Brain pericyte (primary cell): ENCODE measurements around the gene DCD.

Experiments used
- DNase-seq: peaks from one replicate; pipeline ENCODE4 v3.0.0-alpha.2; 2012; ENCODE audit warnings: low read depth, low spot score

The DCD gene

GRCh38 chr12:54608769-54609168 is 39.4 kb downstream of the DCD start:
- DNase-seq: no peak

DNA sequence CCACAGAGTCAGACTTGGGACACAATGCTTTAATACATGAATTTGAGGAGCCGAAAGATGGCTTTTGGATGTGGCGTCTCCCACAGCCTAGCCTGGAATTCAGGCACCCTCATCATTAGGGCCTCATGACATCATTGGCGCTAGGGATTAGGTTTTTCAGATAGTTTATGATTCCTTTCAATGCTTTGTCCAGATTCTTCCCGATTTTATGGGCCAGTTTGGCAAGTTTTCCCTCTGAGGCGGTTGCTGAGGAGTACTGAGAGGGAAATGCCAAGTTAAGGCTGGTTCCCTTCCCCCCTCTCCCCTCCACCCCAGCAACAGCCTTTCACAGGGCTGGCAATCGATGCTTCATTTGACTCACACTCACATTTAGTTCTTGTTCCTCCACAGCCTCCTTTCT is 40.0 kb downstream of the DCD start:
- DNase-seq: no peak

GRCh38 chr12:54606556-54606955 is 41.6 kb downstream of the DCD start:
- DNase-seq: no peak

DNA sequence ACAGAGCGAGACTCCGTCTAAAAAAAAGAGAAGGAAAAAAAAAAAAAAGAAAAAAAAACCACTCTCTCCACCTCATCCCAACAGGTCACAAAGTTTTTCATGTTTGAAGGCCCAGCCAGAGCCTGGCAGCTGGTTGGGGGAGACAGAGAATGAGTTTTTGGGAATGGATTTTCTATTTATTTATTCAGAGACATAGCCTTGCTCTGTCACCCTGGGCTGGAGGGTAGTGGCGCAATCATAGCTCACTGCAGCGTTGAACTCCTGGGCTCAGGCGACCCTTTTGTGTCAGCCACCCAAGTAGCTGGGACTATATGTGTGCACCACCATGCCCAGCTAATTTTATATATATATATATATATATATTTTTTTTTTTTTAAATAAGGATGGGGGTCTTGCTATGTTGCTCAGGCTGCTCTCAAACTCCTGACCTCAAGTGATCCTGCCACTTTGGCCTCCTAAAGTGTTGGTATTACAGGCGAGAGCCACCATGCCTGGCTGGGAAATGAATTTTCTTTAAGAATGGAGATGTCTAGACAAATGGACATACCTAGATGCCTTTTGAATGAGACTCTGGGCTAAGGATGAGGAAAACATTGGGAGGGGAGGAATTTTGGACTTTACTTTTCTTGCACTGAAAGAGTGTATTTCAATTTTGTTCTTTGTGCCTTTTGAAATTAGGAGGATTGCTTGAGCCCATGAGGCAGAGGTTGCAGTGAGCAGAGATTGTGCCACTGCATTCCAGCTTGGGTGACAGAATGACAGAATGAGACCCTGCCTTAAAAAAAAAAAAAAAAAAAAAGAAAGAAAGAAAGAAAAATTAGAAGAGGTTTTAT is 42.8 kb downstream of the DCD start:
- DNase-seq: no peak

DNA sequence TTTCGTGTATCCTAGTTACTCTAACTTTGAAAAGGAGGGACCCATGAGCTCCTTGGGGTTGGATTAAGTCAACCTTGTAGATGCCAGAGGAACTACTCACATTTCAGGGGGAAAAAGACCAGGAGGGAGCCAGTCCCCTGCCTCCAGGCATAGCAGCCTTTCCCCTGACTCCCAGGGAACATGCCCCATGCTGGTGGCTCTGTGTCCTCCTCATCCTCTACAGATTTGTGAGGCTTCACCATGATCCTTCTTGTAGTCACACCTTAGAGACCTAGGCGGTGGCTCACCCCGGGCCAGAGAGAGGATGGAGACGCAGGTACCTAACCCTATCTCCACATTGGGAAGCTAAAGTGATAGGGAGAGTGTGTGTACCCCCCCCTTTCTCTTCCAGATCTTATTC is 43.7 kb downstream of the DCD start:
- no peak for DNase-seq

DNA sequence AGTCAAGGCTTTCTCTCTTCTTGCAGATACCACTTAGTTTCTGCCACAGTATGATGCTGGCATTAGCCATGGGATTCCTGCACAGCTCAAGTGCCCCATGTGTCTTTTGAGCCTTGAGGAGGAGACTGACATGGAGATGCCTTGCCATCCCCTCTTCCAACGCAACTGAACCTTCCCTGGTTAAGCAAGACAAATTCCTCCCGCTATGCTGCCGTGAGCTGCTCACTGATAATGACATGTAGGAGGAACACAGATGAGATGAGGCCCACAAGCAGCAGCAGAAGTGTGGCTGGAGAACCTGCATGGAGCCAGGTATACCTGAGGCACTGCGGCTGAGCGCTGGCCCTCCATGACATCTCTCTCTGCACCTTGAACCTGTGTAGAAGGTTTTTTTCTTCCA is 44.3 kb downstream of the DCD start:
- no peak for DNase-seq

DNA sequence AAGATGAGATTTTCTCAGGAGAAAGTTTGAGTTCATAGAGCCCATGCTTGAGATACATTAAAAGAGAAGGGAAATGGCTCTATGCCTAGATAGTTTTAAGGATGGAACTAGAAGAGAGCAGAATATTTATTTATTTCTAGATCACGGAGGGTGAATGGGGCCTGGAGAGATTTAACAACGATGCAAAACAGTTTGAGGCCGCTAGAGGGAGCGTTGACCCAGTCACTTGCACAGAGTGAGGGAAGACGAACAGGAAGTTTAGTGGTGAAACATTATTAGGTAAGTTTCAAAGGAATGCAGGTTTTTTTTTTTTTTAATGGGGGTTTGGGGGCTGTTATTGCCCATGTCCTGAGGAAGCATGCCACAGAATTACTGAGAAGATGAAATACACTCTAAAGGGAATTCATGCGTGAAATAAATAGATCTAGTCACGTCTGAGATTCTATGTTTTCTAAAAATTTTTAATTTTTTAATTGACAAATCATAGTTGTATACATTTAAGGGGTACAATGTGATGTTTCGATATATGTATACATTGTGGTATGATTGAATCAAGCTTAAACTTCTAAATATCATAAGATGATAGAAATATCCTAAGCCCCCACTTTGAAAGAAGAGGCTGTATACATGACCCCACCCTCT is 44.9 kb downstream of the DCD start:
- no peak for DNase-seq

DNA sequence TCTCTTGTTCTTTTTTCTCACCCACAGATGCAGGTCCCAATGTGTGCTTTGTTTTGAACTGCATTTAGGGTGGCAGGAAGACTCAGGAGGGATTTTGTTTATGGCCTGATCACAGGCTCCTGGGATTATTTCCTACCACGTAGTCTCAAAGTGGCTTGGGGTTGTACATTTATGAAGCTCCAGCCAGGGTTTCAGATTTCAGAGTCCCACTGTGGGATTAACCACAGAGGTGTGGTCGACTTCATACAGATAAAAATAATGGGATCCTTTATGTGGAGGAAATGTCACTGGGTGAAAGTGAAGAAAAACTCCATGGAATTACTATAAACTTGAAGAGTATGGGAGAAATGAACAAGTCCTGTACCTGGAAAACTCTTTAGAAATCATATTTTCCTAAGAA is 45.5 kb downstream of the DCD start:
- DNase-seq: no peak

- DNase-seq: no peak
These were observed 46.3 kb downstream of the DCD start for GRCh38 chr12:54601841-54602240.

GRCh38 chr12:54598970-54599369 is 49.2 kb downstream of the DCD start:
- no peak for DNase-seq

- DNase-seq: no peak
These were observed 51.6 kb downstream of the DCD start for GRCh38 chr12:54596526-54596946.

DNA sequence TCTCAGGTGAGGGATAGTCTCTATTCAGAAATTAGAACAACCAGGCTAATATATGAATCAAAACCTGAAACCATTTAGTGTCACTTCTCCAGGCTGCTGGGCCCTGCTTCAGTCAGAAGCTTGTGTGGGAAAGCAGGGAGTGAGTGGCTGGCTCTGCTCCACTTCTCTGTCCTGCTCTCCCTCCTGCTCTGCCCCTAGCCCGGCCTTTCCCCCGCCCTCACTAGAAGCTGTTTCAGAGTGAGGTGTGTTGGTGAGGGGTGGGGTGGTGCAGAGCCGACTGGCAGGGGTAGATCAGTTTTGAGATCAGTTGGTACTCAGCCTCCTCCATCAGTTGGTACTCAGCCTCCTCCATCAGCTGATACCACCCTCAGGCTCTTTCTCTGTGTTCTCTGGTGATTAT is 52.7 kb downstream of the DCD start:
- no peak for DNase-seq
